ENCODE measurements around the gene ANO6.
"Not testable (repeated sequence)": the region's sequence is repeated elsewhere in the genome, so short reads cannot be mapped to it uniquely, and the experiment has no call there.

The ANO6 gene

DNA sequence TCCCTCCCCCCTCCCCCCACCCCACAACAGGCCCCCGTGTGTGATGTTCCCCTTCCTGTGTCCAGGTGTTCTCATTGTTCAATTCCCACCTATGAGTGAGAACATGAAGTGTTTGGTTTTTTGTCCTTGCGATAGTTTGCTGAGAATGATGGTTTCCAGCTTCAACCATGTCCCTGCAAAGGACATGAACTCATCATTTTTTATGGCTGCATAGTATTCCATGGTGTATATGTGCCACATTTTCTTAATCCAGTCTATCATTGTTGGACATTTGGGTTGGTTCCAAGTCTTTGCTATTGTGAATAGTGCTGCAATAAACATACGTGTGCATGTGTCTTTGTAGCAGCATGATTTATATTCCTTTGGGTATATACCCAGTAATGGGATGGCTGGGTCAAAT is 101.4 kb downstream of the ANO6 start:
- DNase-seq: not testable (repeated sequence)

- no peak for DNase-seq
Observed at GRCh38 chr12:45322810-45323209, 106.9 kb downstream of the ANO6 start.

DNA sequence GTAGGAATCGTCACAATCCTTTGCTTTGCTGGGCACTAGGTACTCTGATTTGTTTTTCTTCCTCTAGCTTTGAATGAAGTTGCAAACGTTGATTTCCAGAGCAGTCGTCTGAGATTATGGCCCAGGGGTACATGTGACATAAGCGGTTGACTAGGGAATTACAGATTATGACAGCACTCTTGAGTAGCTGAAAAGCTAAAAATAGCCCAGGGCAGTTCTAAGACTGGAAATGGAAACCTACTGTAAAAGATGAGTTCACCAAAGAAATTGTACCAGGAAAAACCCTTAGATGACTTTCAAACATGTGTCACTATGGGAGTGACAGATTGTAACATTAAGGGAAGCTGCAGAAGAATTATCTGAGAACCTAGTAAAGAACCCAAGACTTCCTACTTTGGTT is 108.5 kb downstream of the ANO6 start:
- DNase-seq: no peak

DNA sequence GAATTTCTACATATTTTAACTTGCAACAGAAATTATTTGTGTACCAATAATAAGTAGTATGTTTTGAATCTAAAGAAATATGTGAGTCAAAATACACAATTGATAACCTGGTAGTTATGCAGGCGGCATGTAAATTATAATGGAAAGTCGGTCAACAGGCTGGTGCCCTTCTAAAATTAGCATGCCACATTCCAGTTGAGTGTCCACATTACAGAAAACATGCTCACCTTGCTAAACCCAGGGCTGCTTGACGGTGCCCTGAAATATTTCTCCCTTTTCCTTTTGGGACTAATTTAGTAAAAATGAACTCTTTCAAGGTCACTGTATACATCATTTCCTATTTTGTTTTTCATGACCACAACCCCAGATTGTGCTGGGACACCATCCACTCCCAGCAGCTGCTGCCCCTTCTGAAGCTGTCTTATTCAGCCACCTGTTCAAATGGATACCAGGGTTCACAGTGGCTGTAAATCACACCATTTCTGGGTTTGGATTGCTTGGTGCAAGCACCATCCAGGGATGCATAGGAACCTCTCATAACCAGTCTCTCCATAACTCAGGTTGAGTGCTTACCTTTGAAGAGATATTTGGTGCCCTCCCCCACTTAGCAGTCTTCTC is 110.6 kb downstream of the ANO6 start:
- DNase-seq: no peak

DNA sequence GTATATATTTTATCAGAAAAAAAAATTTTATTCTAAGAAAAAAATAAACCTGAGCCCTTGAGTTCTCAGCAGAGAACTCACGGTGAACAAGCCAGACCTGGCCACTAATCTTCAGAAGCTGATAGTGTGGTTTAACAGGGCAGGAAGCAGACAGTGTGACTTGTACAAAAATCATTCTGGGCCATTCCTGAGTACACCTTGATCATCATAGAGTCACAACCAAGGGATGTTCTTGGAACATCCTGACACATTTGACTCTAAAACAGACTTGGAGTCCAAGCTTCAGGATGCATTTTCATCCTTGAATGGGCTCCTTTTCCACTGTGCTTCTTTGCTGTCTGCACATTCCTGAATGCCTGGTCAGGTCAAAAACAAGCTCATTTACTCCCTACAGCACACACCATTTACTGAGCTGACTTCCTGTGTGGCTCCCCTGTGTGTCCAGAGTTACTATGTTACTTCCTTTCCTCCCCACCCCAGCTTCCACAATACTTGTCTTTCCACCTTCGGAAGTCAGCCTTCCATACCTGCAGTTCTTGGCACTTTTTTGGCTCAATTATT is 112.0 kb downstream of the ANO6 start:
- no peak for DNase-seq

DNA sequence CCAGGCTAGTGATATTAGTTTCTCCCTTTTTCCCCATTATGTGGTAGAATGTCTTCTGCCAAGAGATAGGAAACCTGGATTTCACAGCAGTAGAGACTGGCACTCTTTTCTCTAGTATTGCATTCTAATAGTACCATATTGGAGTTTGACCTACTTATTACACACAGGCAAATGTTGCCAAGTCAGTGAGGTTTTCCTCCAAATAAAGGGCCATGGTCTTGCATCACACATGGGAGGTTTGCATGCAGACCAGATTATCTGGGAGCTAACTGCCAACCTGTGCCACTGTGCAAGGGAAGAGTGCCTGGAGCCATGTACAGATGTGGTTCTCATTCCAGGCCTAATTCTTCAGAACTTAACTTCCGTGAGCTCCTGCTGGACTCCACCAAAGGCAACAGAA is 113.3 kb downstream of the ANO6 start:
- DNase-seq: no peak

DNA sequence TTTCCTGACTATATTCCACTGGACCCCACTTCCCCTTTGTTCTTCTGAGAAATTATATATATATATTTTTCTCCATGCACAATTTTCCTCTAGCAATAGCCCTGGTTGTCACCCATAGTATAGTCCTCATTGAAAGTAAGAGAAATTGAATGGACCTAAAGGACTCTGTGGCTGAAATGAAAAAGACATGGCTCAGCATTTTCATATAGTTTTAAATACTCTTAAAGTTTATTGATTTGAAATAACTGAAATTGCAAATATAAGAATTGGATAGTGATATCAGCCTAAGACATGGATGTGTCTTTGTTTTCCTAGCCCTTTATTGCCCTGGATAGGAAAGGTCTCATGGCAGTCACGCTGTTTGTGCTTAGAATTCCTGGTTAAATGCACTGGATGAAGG is 113.8 kb downstream of the ANO6 start:
- no peak for DNase-seq

GRCh38 chr12:45331552-45331951 is 115.7 kb downstream of the ANO6 start:
- DNase-seq: no peak

- no peak for DNase-seq
Observed at GRCh38 chr12:45334396-45334795, 118.5 kb downstream of the ANO6 start.

DNA sequence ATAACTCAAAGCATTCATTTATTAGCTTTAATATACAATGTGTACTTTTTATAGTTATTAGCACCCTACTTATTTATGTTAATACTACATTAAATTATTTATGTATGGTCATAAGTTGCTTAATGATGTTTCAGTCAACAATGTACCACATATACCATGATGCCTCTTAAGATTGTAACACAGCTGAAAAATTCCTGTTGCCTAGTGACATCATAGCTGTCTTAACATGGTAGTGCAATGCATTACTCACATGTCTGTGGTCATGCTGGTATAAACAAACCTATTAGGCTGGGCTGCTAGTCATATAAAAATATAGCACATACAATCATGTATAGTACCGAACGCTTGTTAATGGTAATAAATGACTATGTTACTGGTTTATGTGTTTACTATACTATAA is 120.4 kb downstream of the ANO6 start:
- no peak for DNase-seq

GRCh38 chr12:45336762-45337596 is 121.1 kb downstream of the ANO6 start:
- peak in 1 of 2 experiments; percentile 4 for DNase-seq

DNA sequence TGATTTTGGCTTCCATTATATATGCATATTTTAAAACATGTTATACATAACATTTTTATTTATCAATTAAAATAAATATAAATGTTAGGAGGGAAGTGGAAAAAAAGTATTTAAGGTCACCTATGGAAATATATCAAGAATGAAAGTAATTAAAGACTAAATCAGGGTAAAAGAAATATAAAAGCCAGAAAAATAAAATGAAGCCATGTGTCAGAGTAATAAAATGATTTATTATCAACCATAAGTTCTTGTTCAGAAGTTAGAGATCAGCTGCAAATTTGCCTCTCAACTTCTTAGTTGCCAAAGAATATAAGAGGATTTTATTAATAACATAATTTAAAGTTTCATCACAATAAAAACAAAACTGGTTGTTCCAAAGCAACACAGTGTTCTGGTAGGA is 121.9 kb downstream of the ANO6 start:
- no peak for DNase-seq

- DNase-seq: no peak
Observed at GRCh38 chr12:45338272-45338671, 122.4 kb downstream of the ANO6 start.

GRCh38 chr12:45339035-45339434 is 123.1 kb downstream of the ANO6 start:
- DNase-seq: no peak

DNA sequence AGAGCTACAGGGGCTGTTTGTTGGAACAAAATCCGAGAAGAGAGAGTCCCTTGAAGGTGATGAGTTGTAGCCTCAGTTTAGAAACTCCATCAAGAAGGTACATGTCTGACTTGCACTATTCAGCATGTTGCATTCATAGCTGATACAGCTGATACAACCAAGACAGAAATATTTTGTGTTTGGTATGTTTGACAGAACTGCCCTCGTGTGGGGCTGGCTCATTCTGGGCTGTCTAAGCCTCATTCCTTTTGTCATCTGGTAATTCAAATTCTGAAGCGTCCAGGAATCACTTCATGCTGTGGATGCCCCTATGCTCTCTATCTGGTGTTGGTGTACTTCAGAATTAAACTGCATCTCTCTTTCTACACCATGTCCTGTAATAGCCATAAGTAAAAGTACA is 126.3 kb downstream of the ANO6 start:
- DNase-seq: no peak

DNA sequence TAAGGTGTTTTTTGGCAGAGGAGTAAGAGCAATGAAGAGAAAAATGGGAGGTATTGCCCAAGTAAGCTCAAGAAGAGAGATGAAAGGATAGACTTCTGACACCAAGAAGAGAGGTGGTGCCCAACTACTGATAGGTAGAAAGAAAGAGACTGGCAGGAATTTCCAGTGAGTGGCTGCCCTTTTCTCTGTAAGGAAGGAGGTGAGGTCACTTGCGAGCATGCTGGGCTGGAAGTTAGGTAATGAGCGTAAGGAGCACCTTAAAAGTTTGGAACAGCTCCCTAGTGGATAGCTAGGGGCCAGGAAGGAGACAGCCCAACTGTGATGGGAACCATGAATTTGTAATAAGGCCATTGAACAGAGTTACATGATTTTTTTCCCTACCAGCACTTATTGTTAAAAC is 127.0 kb downstream of the ANO6 start:
- no peak for DNase-seq

DNA sequence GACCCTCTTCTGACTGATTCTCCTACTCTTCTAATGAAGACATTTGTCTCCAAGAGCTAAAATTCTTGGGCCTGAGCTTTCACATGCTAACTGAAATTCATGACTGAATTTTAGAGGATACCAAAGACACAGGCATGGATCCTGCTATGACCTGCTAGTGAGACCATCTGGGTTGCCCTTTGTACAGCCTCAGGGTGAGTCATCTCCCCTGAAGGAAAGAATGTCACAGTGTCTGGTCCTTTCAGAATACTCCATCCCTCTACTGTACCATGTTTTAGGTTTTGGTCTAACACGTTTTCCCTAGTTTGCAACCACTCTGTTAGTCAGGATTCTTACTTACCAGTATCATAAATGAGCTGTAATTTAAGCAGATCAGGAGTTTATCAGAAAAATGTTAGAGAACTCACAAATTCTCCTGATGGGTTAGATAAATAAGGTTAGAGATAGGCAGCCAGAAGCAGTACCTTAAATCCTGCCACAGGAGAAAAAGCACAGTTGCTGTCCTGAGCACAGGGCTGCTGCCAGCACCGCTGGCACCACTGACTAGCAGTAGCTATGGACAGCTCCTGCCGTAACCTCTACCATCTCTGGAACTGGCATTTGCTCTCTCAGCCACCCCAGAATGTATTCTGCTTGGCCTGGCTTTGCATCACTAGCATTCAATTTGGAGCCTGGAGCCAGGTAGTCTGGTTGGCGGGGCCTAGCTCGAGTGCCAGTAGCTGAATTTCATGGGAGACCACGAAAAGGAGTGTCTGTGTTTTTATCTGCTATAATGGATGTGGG is 127.6 kb downstream of the ANO6 start:
- DNase-seq: no peak

DNA sequence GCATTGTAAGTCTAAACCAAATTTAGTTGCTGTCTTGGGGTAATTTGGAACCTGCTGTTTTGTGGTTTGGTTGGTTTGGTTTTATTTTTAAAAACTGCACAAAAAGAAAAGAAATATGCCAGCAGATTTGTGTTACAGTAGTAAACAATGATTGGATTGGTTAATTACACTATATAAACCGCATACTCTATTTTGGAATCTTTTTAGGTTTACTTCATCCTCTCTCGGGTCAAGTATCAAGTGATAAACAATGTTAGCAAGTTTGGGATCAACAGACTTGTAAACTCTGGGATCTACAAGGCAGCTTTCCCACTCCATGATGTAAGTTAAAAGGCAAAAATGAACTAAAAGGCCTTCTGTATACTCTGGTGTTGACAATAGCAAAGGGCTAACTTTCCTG is 132.4 kb downstream of the ANO6 start:
- no peak for DNase-seq

DNA sequence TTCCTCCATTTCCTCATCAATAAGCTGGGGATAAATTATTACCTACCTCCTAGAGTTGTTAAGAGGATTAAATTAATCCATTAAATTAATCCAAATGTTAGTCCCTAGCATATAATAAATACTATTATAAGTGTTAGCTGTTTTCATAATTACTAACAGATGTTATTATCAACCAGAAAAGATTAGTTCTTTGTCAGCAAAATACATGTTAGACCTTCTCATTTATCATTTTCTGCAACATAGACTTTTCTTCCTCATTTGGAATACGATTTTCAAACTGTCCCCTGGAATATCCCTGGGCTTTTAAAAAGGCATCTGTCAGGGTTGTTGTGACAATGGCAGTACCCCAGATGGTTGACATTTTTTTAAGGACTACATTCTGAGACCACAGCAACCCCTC is 133.1 kb downstream of the ANO6 start:
- no peak for DNase-seq

DNA sequence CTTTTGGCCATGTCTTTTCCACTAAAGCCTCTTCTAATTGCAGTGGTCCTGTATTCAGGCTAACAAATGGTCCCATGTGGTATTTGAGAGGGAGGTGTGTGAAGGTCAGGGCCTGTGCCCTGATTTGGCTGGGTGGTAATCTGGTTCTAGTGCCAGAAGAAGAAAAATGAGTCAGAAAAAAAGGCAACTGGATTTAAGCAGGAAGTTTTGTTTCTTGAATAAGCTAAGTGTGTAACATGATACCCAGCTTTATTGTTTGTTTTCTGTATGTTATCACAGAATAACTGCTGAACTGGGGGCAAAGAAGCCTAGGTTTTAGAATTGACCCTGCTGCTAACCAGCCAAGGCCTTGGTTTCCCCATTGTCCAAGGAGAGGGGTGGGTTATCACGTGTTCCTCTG is 134.0 kb downstream of the ANO6 start:
- DNase-seq: no peak

DNA sequence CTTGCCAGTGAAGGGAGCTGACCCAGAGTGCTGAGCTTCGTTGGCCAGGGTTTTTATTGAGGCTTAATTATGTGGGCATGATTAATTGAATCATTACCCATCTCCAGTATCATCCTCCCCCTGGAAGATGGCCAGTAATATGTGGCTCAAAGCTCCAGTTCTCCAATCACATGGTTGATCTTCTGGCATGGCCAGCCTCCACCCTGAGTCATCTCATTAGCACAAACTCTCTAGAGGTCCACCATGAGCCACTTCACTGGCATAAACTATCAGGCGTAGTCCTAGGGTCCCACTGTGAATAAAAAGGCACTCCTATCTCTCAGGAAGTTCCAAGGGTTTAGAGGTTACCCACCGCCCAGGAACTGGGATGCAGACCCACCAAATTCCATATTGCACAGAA is 135.0 kb downstream of the ANO6 start:
- DNase-seq: no peak

DNA sequence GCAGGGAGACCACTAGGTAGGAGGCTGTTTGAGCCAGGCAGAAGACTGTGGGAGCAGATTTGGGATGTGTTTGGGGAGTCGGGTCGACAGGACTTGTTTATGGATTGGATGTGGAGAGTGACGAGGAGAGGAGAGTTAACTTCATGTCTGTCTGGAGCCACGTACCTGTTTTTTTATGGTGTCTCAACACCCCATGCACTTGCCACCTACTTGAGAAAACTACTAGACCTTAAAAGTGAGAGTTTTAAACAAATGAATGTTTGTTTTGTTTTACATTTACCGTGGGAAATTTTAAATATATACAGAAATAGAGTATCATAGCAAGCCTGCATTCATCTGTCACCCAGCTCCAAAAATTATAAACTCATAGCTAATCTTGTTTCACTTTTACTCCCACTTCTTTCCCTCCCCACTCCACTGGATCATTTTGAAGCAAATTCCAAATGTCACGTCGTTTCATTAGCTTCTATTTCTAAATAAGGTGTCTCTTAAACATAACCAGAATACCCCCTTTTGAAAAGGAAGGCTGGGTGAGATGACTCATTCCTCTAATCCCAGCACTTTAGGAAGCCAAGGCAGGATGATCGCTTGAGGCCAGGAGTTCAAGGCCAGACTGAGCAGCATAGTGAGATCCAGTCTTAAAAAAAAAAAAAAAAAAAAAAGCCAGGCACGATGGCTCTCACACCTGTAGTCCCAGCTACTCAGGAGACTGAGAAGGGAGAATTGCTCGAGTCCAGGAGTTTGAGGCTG is 136.2 kb downstream of the ANO6 start:
- no peak for DNase-seq

DNA sequence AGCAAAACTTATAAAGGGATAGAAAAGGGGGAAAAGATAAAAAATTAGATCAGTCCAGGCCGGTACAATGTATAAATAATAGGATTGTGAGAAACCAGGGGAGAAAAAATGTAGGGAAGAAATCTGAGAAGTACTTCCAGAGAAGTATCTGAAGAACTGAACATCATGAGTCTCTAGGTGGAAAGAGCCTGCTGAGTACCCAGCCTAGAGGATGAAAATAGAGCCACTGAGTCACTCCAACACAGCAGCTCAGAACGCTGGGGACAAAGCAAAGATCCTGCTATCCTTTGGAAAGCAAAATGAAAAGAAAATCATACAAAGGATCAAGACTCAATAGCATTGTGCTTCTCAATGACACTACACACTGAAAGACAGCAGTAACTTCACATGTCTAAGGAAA is 138.0 kb downstream of the ANO6 start:
- no peak for DNase-seq

Measured in NCI-H2081 (cell line).